HG02571 (cell line): ENCODE measurements around the gene KCNQ4.

ENCODE experiments used
- ATAC-seq: cut with Tn5 transposase; IDR thresholded peaks from one replicate; pipeline ENCODE4 v1.9.1; 2021; ENCODE audit warnings: mild to moderate bottlenecking, moderate library complexity; ENCODE audit not compliant: unreplicated experiment

KCNQ4 gene

GRCh38 chr1:40887652-40888051 is 104.1 kb downstream of the KCNQ4 start:
- no peak for ATAC-seq
